Measurements from ENCODE around the gene SPNS3.

DNA sequence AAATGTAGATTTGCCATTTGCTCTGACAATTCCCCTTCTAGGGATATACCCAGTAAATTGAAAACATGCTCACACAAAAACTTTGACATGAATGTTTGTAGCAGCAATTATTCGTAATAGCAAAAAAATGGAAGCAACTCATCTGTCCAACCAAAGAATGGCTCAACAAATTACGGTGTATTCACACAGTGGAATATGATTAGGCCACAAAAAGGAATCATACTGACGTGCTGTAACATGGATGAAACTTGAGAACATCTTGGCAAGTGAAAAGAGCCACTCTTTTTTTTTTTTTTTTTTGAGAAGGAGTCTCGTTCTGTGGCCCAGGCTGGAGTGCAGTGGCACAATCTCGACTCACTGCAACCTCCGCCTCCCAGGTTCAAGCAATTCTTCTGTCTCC lies 24.1 kb upstream of the SPNS3 start:
- TF ChIP-seq, protein P1, sequence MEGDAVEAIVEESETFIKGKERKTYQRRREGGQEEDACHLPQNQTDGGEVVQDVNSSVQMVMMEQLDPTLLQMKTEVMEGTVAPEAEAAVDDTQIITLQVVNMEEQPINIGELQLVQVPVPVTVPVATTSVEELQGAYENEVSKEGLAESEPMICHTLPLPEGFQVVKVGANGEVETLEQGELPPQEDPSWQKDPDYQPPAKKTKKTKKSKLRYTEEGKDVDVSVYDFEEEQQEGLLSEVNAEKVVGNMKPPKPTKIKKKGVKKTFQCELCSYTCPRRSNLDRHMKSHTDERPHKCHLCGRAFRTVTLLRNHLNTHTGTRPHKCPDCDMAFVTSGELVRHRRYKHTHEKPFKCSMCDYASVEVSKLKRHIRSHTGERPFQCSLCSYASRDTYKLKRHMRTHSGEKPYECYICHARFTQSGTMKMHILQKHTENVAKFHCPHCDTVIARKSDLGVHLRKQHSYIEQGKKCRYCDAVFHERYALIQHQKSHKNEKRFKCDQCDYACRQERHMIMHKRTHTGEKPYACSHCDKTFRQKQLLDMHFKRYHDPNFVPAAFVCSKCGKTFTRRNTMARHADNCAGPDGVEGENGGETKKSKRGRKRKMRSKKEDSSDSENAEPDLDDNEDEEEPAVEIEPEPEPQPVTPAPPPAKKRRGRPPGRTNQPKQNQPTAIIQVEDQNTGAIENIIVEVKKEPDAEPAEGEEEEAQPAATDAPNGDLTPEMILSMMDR (IDR thresholded peaks at IDR 0.05) = no peak
- no peak for TF ChIP-seq POLR2A (IDR thresholded peaks at IDR 0.05)
- no peak for TF ChIP-seq EP300 (IDR thresholded peaks at IDR 0.05)
- no peak for TF ChIP-seq POLR2AphosphoS5 (IDR thresholded peaks at IDR 0.05)
